Breast epithelium (tissue), 4 donors: ENCODE measurements around the gene TRIOBP. TPM values are rescaled to one million over a fixed set of nuclear protein-coding genes. Genes with fewer than 3 reads are reported as not detected.

ENCODE experiments used
- DNase-seq, 2 donors: peaks; one replicate each; pipeline ENCODE4 v3.0.0-alpha.2; 2019; ENCODE audit warnings: low spot score in 2 of 2
- H3K27ac ChIP-seq, 2 donors: fragments of 200-600 bp; sonication (generic) in 1 of 2; one replicate each; pipeline ENCODE4 v1.5.1; 2016 to 2019; ENCODE audit warnings: mild to moderate bottlenecking in 1 of 2
- H3K27me3 ChIP-seq, 2 donors: fragments of 200-600 bp; sonication (generic) in 1 of 2; one replicate each; pipeline versions ENCODE4 v1.5.1 to v1.6.0; 2017 to 2019; ENCODE audit warnings: control low read depth in 1 of 2, mild to moderate bottlenecking in 1 of 2
- H3K36me3 ChIP-seq: fragments of 200-600 bp; one replicate; pipeline ENCODE4 v1.5.1; 2019
- H3K4me1 ChIP-seq, 2 donors: fragments of 200-600 bp; sonication (generic); one replicate each; pipeline ENCODE4 v1.5.1; 2016 to 2019; ENCODE audit warnings: control low read depth in 1 of 2
- H3K4me3 ChIP-seq, 3 donors: fragments of 200-600 bp; sonication (generic); 1 replicate in 2 of 3; 2 replicates in 1 of 3; pipeline ENCODE4 v1.5.1; 2016 to 2019; ENCODE audit warnings: mild to moderate bottlenecking in 3 of 3, moderate library complexity in 2 of 3
- H3K9me3 ChIP-seq, 2 donors: fragments of 200-600 bp; sonication (generic) in 1 of 2; one replicate each; pipeline ENCODE4 v1.5.1; 2016 to 2019; ENCODE audit warnings: control low read depth in 1 of 2
- CTCF ChIP-seq, 3 donors: fragments of 450-650 bp; IDR thresholded peaks; one replicate each; pipeline ENCODE4 v1.5.1; 2016 to 2017; ENCODE audit warnings: antibody characterized with exemption in 3 of 3, mild to moderate bottlenecking in 3 of 3, moderate library complexity in 3 of 3
- POLR2A ChIP-seq: fragments of 450-650 bp; IDR thresholded peaks from one replicate; pipeline ENCODE4 v1.6.1; 2016; ENCODE audit warnings: antibody characterized with exemption, mild to moderate bottlenecking, moderate library complexity
- POLR2AphosphoS5 ChIP-seq, 3 donors: sonication (generic); formaldehyde crosslinking; IDR thresholded peaks; one replicate each; pipeline ENCODE4 v1.6.1; 2017; ENCODE audit warnings: antibody characterized with exemption in 3 of 3
- intact Hi-C: fragments of 100-400 bp; cut with DNase I; formaldehyde crosslinking; loops from one replicate; pipeline ENCODE4 v1.15.1; 2023; ENCODE audit warnings: low total_unique reads
- total RNA-seq, 3 donors: library from RNA; depleted of rRNA; stranded (reverse); fragments of >200 nt; gene quantifications; one replicate each; pipeline ENCODE4 v1.1.0, GENCODE V29; 2016

TRIOBP gene
- total RNA-seq, 3 donors from 2014 or later: 78.3 to 95.0 (median 88.3) TPM

GRCh38 chr22:37803639-37804351 is 106.9 kb downstream of the TRIOBP start:
- intact Hi-C loops: no loop called here
- peaks cover 4 to 12% of the 10 kb centered on the region in 2 donors for H3K4me1 ChIP-seq

GRCh38 chr22:37804352-37804880 is 107.6 kb downstream of the TRIOBP start:
- peak overlapping the region; percentile 58 to 78 (median 69) for H3K4me3 ChIP-seq
- intact Hi-C loops: no loop called here
- no peak for DNase-seq
- peaks cover 4 to 12% of the 10 kb centered on the region in 2 donors for H3K4me1 ChIP-seq
- H3K36me3 ChIP-seq: no peaks in the 10 kb centered on the region
- no peaks in the 10 kb centered on the region for H3K9me3 ChIP-seq
- peak overlapping the region; percentile 94 to 98 for H3K27ac ChIP-seq
- TF ChIP-seq POLR2A (no peak), POLR2AphosphoS5 (IDR thresholded peaks at IDR 0.05) (no peak), CTCF (IDR thresholded peaks at IDR 0.05) (no peak)
- no peaks in the 10 kb centered on the region for H3K27me3 ChIP-seq

More at GRCh38 chr22:37803639-37804351, 106.9 kb downstream of the TRIOBP start:
- Histone ChIP-seq H3K4me3 (peak overlapping the region; percentile 58 to 78 (median 69)), H3K27me3 (no peaks in the 10 kb centered on the region), H3K36me3 (no peaks in the 10 kb centered on the region), H3K9me3 (no peaks in the 10 kb centered on the region), H3K27ac (peak overlapping the region; percentile 94 to 98)
- TF ChIP-seq POLR2AphosphoS5 (IDR thresholded peaks at IDR 0.05) (no peak), POLR2A (no peak), CTCF (IDR thresholded peaks at IDR 0.05) (no peak)
- DNase-seq: no peak

GRCh38 chr22:37804881-37805809 is 108.3 kb downstream of the TRIOBP start:
- TF ChIP-seq CTCF (IDR thresholded peaks at IDR 0.05) (no peak), POLR2A (peak; percentile 89), POLR2AphosphoS5 (IDR thresholded peaks at IDR 0.05) (peak; percentile 83 to 93 (median 92))
- intact Hi-C loops: no loop called here

GRCh38 chr22:37805810-37806277 is 109.0 kb downstream of the TRIOBP start:
- H3K9me3 ChIP-seq: no peaks in the 10 kb centered on the region
- no peak for DNase-seq
- H3K36me3 ChIP-seq: no peaks in the 10 kb centered on the region
- intact Hi-C loops: no loop called here
- peak overlapping the region; percentile 94 to 98 for H3K27ac ChIP-seq
- TF ChIP-seq CTCF (IDR thresholded peaks at IDR 0.05) (no peak), POLR2A (no peak), POLR2AphosphoS5 (IDR thresholded peaks at IDR 0.05) (no peak)
- no peaks in the 10 kb centered on the region for H3K27me3 ChIP-seq
- peaks cover 4 to 12% of the 10 kb centered on the region in 2 donors for H3K4me1 ChIP-seq
- peak overlapping the region; percentile 58 to 78 (median 69) for H3K4me3 ChIP-seq

More at GRCh38 chr22:37804881-37805809, 108.3 kb downstream of the TRIOBP start:
- H3K27ac ChIP-seq: peak overlapping the region; percentile 94 to 98
- no peaks in the 10 kb centered on the region for H3K9me3 ChIP-seq
- DNase-seq: peak; percentile 90 to 94
- H3K4me1 ChIP-seq: peaks cover 4 to 12% of the 10 kb centered on the region in 2 donors
- no peaks in the 10 kb centered on the region for H3K36me3 ChIP-seq
- peak overlapping the region; percentile 58 to 78 (median 69) for H3K4me3 ChIP-seq
- no peaks in the 10 kb centered on the region for H3K27me3 ChIP-seq
